Activated naive CD8-positive, alpha-beta T cell (primary cell): ENCODE measurements around the gene NDUFS4.
"Not testable (repeated sequence)": the region's sequence is repeated elsewhere in the genome, so short reads cannot be mapped to it uniquely, and the experiment has no call there.

Experiments
- H3K27ac Mint-ChIP-seq: one replicate; pipeline ENCODE4 v1.8.0; 2021; ENCODE audit warnings: mixed read lengths
- H3K27me3 Mint-ChIP-seq: one replicate; pipeline ENCODE4 v1.8.0; 2021; ENCODE audit warnings: mixed read lengths
- H3K36me3 Mint-ChIP-seq: one replicate; pipeline ENCODE4 v1.8.0; 2021; ENCODE audit warnings: mixed read lengths
- H3K4me1 Mint-ChIP-seq: one replicate; pipeline ENCODE4 v1.8.0; 2021; ENCODE audit warnings: low read depth, mixed read lengths
- H3K4me3 Mint-ChIP-seq: one replicate; pipeline ENCODE4 v1.8.0; 2021; ENCODE audit warnings: mild to moderate bottlenecking, mixed read lengths
- H3K9me3 Mint-ChIP-seq: one replicate; pipeline ENCODE4 v1.8.0; 2021; ENCODE audit warnings: low read depth, mixed read lengths

The NDUFS4 gene

GRCh38 chr5:53665313-53665712, 104.9 kb downstream of the NDUFS4 start:
- not testable (repeated sequence) for H3K4me3 Mint-ChIP-seq, H3K9me3 Mint-ChIP-seq, H3K27ac Mint-ChIP-seq, H3K4me1 Mint-ChIP-seq, H3K27me3 Mint-ChIP-seq
- H3K36me3 Mint-ChIP-seq = peaks cover 48% of the 10 kb centered on the region

GRCh38 chr5:53667621-53668020, 107.2 kb downstream of the NDUFS4 start:
- Mint-ChIP-seq H3K4me1 (peaks cover 2% of the 10 kb centered on the region), H3K36me3 (peaks cover 51% of the 10 kb centered on the region), H3K27me3 (no peaks in the 10 kb centered on the region), H3K27ac (no peak overlapping the region), H3K4me3 (no peak overlapping the region), H3K9me3 (peaks cover 4% of the 10 kb centered on the region)

GRCh38 chr5:53671447-53671846, 111.0 kb downstream of the NDUFS4 start:
- no peak overlapping the region for H3K4me3 Mint-ChIP-seq
- H3K27me3 Mint-ChIP-seq = no peaks in the 10 kb centered on the region
- H3K9me3 Mint-ChIP-seq = no peaks in the 10 kb centered on the region
- H3K27ac Mint-ChIP-seq = no peak overlapping the region
- H3K4me1 Mint-ChIP-seq = peaks cover 2% of the 10 kb centered on the region
- peaks cover 49% of the 10 kb centered on the region for H3K36me3 Mint-ChIP-seq

GRCh38 chr5:53674121-53674520, 113.7 kb downstream of the NDUFS4 start:
- H3K4me3 Mint-ChIP-seq = no peak overlapping the region
- peaks cover 2% of the 10 kb centered on the region for H3K4me1 Mint-ChIP-seq
- peaks cover 11% of the 10 kb centered on the region for H3K9me3 Mint-ChIP-seq
- H3K36me3 Mint-ChIP-seq = peaks cover 58% of the 10 kb centered on the region
- no peak overlapping the region for H3K27ac Mint-ChIP-seq
- no peaks in the 10 kb centered on the region for H3K27me3 Mint-ChIP-seq

GRCh38 chr5:53677632-53678031, 117.2 kb downstream of the NDUFS4 start:
- H3K27me3 Mint-ChIP-seq = no peaks in the 10 kb centered on the region
- peaks cover 62% of the 10 kb centered on the region for H3K36me3 Mint-ChIP-seq
- peaks cover 27% of the 10 kb centered on the region for H3K9me3 Mint-ChIP-seq
- H3K4me1 Mint-ChIP-seq = no peaks in the 10 kb centered on the region
- H3K27ac Mint-ChIP-seq = no peak overlapping the region
- no peak overlapping the region for H3K4me3 Mint-ChIP-seq

- peaks cover 27% of the 10 kb centered on the region for H3K9me3 Mint-ChIP-seq
- H3K27me3 Mint-ChIP-seq = no peaks in the 10 kb centered on the region
- H3K27ac Mint-ChIP-seq = no peak overlapping the region
- no peak overlapping the region for H3K4me3 Mint-ChIP-seq
- peaks cover 68% of the 10 kb centered on the region for H3K36me3 Mint-ChIP-seq
- no peaks in the 10 kb centered on the region for H3K4me1 Mint-ChIP-seq
Observed at GRCh38 chr5:53678981-53679660, 118.7 kb downstream of the NDUFS4 start.

GRCh38 chr5:53681079-53681478, 120.6 kb downstream of the NDUFS4 start:
- no peak overlapping the region for H3K4me3 Mint-ChIP-seq
- no peaks in the 10 kb centered on the region for H3K27me3 Mint-ChIP-seq
- peaks cover 27% of the 10 kb centered on the region for H3K9me3 Mint-ChIP-seq
- H3K4me1 Mint-ChIP-seq = no peaks in the 10 kb centered on the region
- H3K27ac Mint-ChIP-seq = no peak overlapping the region
- H3K36me3 Mint-ChIP-seq = peaks cover 64% of the 10 kb centered on the region

GRCh38 chr5:53691014-53691413, 130.6 kb downstream of the NDUFS4 start:
- Mint-ChIP-seq H3K36me3 (peaks cover 18% of the 10 kb centered on the region), H3K4me1 (no peaks in the 10 kb centered on the region), H3K27ac (no peak overlapping the region), H3K27me3 (no peaks in the 10 kb centered on the region), H3K9me3 (peaks cover 32% of the 10 kb centered on the region), H3K4me3 (no peak overlapping the region)

- Mint-ChIP-seq H3K4me3 (no peak overlapping the region), H3K9me3 (peaks cover 42% of the 10 kb centered on the region), H3K36me3 (peaks cover 7% of the 10 kb centered on the region), H3K27ac (no peak overlapping the region), H3K27me3 (no peaks in the 10 kb centered on the region), H3K4me1 (no peaks in the 10 kb centered on the region)
Observed at GRCh38 chr5:53694520-53695022, 134.1 kb downstream of the NDUFS4 start.

- H3K4me1 Mint-ChIP-seq, H3K27ac Mint-ChIP-seq, H3K36me3 Mint-ChIP-seq, H3K4me3 Mint-ChIP-seq, H3K27me3 Mint-ChIP-seq: not testable (repeated sequence)
- H3K9me3 Mint-ChIP-seq = peaks cover 36% of the 10 kb centered on the region
Observed at GRCh38 chr5:53710405-53710804, 150.0 kb downstream of the NDUFS4 start.

GRCh38 chr5:53712327-53712726, 151.9 kb downstream of the NDUFS4 start:
- Mint-ChIP-seq H3K4me1 (no peaks in the 10 kb centered on the region), H3K27me3 (peaks cover 8% of the 10 kb centered on the region), H3K4me3 (no peak overlapping the region), H3K36me3 (peaks cover 10% of the 10 kb centered on the region), H3K9me3 (peaks cover 31% of the 10 kb centered on the region), H3K27ac (no peak overlapping the region)

GRCh38 chr5:53713978-53714666, 153.7 kb downstream of the NDUFS4 start:
- Mint-ChIP-seq H3K27ac (no peak overlapping the region), H3K27me3 (peaks cover 6% of the 10 kb centered on the region), H3K36me3 (peaks cover 10% of the 10 kb centered on the region), H3K4me1 (no peaks in the 10 kb centered on the region), H3K4me3 (no peak overlapping the region), H3K9me3 (peaks cover 32% of the 10 kb centered on the region)

- Mint-ChIP-seq H3K27me3 (peaks cover 6% of the 10 kb centered on the region), H3K9me3 (peaks cover 35% of the 10 kb centered on the region), H3K36me3 (peaks cover 10% of the 10 kb centered on the region)
Observed at GRCh38 chr5:53714667-53715010, 154.2 kb downstream of the NDUFS4 start.

GRCh38 chr5:53726121-53726520, 165.7 kb downstream of the NDUFS4 start:
- peaks cover 4% of the 10 kb centered on the region for H3K27me3 Mint-ChIP-seq

More at GRCh38 chr5:53714667-53715010, 154.2 kb downstream of the NDUFS4 start:
- Mint-ChIP-seq H3K4me3 (no peak overlapping the region), H3K27ac (no peak overlapping the region), H3K4me1 (no peaks in the 10 kb centered on the region)

GRCh38 chr5:53730943-53731342, 170.5 kb downstream of the NDUFS4 start:
- no peaks in the 10 kb centered on the region for H3K4me1 Mint-ChIP-seq
- H3K36me3 Mint-ChIP-seq = no peaks in the 10 kb centered on the region
- peaks cover 9% of the 10 kb centered on the region for H3K9me3 Mint-ChIP-seq
- H3K4me3 Mint-ChIP-seq = no peak overlapping the region
- peaks cover 2% of the 10 kb centered on the region for H3K27me3 Mint-ChIP-seq
- no peak overlapping the region for H3K27ac Mint-ChIP-seq

More at GRCh38 chr5:53726121-53726520, 165.7 kb downstream of the NDUFS4 start:
- Mint-ChIP-seq H3K36me3 (no peaks in the 10 kb centered on the region), H3K9me3 (peaks cover 26% of the 10 kb centered on the region), H3K27ac (no peak overlapping the region), H3K4me3 (no peak overlapping the region), H3K4me1 (no peaks in the 10 kb centered on the region)
